Measurements from ENCODE around the gene DKK2.
A peak's percentile ranks its signal among the peaks of the same experiment; 100 is the strongest.

Gene DKK2

DNA sequence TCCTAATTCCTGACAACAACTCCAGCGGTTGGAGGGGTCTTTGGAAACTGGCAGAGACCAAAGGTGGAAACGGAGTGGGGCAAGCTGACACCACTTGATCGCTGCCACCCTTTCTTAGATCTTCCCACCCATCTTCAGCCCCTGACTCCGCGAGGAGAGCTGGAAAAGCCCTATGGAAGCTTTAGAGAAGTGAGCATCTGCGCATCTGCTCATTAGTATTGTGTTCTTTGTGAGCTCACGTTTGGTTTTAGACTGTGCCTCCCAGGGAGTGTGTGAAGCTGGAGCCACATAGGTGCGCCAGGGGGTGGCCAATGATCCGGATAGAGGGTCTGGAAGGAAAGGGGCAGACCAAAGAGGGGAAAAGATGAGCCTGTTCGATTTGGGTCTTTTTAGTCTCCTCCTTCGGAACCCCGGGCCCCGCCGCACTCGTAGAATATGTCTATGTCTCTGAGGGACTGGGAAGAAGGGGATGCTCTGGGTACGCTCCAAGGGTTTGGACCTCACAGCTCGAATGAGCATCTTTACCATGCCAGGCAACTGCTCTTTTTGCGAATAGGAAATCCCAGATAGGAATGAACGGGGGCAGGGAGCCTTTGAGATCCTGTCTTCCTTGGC lies 578 bp upstream of the DKK2 start:
- no peak for DNase-seq
- no peak for TF ChIP-seq GATA1 (IDR thresholded peaks at IDR 0.05; ENCODE audit: low read depth, low read length)
- no peak for TF ChIP-seq POLR2A (IDR thresholded peaks at IDR 0.05; ENCODE audit: low read length)

DNA sequence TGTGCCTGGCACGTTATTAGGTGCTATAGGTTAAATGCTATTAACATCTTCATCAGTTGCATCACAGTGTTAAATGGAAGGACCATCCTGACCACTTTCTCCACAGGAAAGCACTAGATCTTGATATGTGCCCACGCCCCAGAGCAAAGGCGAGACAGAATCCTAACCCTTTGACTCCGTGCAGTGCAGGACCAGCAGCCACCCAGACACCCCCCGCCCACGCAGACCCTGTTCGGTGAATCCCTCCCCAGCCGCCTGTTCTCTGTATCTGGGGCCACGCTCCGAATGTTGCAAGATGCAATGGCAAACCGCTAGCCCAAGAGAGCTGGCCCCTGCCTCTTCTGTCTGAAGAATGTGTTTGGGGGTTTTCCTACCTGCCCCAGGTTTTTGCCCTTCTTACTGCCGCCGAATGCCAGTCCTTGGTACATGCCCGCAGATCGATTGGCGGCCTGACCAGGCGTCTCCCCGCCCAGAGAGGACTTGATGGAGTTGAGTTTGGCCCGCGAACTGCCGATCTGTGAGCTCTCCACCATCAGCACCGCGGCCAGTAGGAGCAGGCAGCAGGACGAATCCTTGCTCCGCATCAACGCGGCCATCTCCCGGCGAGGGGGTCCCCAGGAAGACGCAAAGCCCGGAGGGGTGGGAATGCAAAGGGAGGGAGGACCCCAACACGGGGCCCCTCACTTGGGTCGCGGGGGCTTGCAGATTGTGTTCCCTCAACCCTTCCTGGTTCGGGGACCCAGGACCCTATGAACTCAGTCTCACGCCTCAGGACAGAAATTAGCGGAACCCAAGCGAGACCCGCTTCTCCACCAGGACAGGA lies 906 bp downstream of the DKK2 start:
- no peak for DNase-seq
- TF ChIP-seq GATA1 (IDR thresholded peaks at IDR 0.05; ENCODE audit: low read depth, low read length) (no peak), POLR2A (IDR thresholded peaks at IDR 0.05; ENCODE audit: low read length) (no peak)

GRCh38 chr4:107034091-107034995 lies 1.8 kb downstream of the DKK2 start:
- DNase-seq: peak in 1 of 2 experiments; percentile 11
- TF ChIP-seq GATA1 (IDR thresholded peaks at IDR 0.05; ENCODE audit: low read depth, low read length) (no peak), POLR2A (IDR thresholded peaks at IDR 0.05; ENCODE audit: low read length) (no peak)

- no peak for TF ChIP-seq POLR2A (IDR thresholded peaks at IDR 0.05; ENCODE audit: low read length)
- TF ChIP-seq GATA1 (IDR thresholded peaks at IDR 0.05; ENCODE audit: low read depth, low read length): no peak
- no peak for DNase-seq
Observed at GRCh38 chr4:107027379-107027778, 8.7 kb downstream of the DKK2 start.

DNA sequence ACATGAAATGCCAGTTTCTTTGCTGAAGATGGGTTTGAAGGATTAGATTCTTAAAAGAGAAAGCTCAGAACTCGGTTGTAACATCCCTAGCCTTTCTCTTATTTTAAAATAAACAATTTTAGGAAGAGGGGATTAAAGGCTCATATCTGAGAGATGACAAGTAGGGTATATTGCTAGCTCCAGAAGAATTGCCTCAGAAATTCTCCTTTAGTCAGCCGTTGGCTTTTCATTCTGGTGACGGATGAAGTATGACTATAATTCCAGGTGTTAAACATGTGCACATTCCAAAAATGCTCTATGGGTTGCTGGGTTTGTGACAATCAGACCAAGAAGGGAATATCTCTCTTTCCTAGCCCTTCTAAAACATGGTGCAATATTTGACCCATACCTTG lies 17.8 kb downstream of the DKK2 start:
- no peak for DNase-seq
- TF ChIP-seq POLR2A (IDR thresholded peaks at IDR 0.05; ENCODE audit: low read length) (no peak), GATA1 (IDR thresholded peaks at IDR 0.05; ENCODE audit: low read depth, low read length) (no peak)

GRCh38 chr4:107017443-107018343 lies 18.4 kb downstream of the DKK2 start:
- DNase-seq: no peak
- TF ChIP-seq GATA1 (IDR thresholded peaks at IDR 0.05; ENCODE audit: low read depth, low read length): no peak
- TF ChIP-seq POLR2A (IDR thresholded peaks at IDR 0.05; ENCODE audit: low read length): no peak

DNA sequence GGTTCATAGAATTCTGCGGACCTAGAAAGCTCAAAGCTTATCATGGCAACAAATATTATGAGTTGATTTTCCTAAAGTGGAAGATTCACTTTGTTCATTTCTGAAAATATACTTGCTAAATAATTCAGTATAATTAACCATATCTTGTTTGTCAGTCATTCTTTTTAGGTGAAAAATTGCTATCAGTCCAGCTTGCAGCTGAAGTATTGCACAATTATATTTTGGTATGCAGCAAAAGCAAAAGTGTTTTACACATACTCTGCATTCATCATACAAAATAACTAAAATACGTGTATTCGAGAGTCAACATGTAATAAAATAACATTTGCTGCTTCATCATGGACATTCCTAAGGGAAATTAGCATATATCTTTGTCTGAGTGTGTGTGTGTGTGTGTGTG lies 24.8 kb downstream of the DKK2 start:
- DNase-seq: no peak
- TF ChIP-seq POLR2A (IDR thresholded peaks at IDR 0.05; ENCODE audit: low read length) (no peak), GATA1 (IDR thresholded peaks at IDR 0.05; ENCODE audit: low read depth, low read length) (no peak)

DNA sequence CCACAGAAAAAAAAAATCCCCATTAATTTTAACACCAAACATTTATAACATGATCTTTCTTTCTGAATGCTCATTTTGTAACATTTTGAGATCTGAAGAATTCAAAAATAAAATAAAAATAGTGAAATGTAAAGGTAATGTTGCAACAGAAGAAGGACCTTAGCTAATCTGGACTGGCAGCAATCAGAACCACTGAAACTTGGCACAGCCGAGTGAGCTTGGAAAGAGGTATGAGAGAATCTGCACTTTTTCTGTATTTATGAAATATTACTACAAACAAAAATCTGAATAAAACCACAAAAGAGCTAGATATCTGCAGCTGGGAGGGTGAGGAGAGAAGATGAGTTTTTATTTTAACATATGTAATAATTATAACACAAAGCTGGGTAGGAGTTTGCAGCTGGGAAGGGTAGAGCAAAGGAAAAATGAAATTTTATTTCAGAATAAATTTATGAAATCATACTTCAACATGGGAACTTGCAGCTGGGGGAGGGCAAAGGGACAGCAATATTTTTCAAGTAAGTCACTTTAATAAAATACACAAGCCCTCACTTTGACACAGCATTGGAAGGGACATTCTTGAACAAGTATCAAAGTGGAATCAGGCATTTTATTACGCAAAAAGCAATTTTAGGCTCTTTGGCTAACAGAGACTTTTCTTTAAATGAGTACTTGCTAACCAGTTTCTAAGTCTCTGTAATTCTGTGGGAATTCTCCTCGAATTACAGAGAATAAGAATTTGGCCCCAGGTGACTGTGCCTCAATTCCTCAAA lies 26.7 kb downstream of the DKK2 start:
- no peak for DNase-seq
- TF ChIP-seq GATA1 (IDR thresholded peaks at IDR 0.05; ENCODE audit: low read depth, low read length) (no peak), POLR2A (IDR thresholded peaks at IDR 0.05; ENCODE audit: low read length) (no peak)

DNA sequence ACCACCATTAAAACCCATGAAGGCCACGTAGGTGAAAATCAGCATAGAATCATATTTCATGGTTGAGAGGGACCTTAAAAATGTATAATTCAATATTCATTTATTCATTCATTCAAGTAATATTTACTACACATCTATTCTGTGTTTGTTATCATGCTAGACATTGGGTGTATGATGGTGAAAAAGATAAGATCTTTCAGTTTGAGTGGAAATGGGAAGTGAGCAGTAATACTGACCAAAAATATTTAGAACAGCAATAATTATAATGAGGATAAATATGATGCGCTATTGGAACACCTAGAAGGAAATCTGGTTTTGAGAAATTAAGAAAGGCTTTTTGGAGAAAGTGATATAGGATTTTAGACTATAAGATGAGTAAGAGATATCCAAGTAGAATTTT lies 28.0 kb downstream of the DKK2 start:
- TF ChIP-seq POLR2A (IDR thresholded peaks at IDR 0.05; ENCODE audit: low read length) (no peak), GATA1 (IDR thresholded peaks at IDR 0.05; ENCODE audit: low read depth, low read length) (no peak)
- DNase-seq: no peak

DNA sequence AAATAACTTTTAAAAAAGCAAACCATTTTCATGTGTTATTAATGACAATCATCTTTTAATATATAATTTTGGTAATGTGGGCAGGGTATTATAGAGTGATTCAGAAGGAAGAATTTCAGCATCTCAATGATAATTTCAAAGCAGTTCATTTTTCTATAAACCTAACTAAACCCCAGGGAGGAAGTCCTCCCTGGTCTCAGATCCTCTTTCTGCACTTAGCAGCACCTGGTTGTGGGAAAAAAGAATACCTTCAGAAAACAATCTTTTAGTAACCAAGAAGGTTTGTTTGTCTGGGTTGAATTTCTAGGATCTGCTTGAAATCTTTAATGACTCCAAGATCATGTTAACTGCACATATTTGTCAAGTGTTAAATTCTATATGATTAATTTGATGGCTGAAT lies 29.9 kb downstream of the DKK2 start:
- DNase-seq: no peak
- TF ChIP-seq GATA1 (IDR thresholded peaks at IDR 0.05; ENCODE audit: low read depth, low read length): no peak
- no peak for TF ChIP-seq POLR2A (IDR thresholded peaks at IDR 0.05; ENCODE audit: low read length)

GRCh38 chr4:106996490-106996889 lies 39.6 kb downstream of the DKK2 start:
- no peak for TF ChIP-seq POLR2A (IDR thresholded peaks at IDR 0.05; ENCODE audit: low read length)
- no peak for TF ChIP-seq GATA1 (IDR thresholded peaks at IDR 0.05; ENCODE audit: low read depth, low read length)
- DNase-seq: no peak

DNA sequence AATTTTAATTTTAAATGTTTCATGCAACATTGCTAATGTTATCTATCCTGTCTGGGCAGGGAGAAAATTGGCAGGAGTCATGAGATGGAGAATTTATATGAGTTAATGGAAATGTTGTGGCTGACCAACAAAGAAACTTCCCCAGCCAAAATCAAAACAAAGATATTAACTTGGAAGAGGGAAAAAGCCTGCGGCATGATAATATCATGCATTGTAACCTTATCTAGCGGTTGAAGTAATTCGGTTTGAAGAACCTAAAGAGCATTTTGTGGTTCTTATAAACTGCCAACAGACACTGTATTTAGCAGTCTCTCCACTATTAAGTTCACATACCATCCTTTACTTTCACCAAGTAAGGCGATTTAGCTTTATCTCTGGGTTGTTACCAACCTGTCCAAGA lies 42.3 kb downstream of the DKK2 start:
- DNase-seq: no peak
- no peak for TF ChIP-seq POLR2A (IDR thresholded peaks at IDR 0.05; ENCODE audit: low read length)
- TF ChIP-seq GATA1 (IDR thresholded peaks at IDR 0.05; ENCODE audit: low read depth, low read length): no peak

Data from erythroblast (primary cell).